ENCODE measurements around the gene TEKTIP1. TPM values are rescaled to one million over a fixed set of nuclear protein-coding genes. Genes with fewer than 3 reads are reported as not detected.

Gene TEKTIP1
- total RNA-seq, 4 donors from 2014 or later = 2.5 to 5.2 TPM; not detected in 2

GRCh38 chr19:3537101-3537437 lies 1.9 kb upstream of the TEKTIP1 start:
- Histone ChIP-seq H3K36me3 (peaks cover 0 to 30% (median 8%) of the 10 kb centered on the region in 4 donors), H3K27me3 (no peaks in the 10 kb centered on the region), H3K27ac (peak overlapping the region in 2 of 4 donors; percentile 13 to 48), H3K4me3 (no peak overlapping the region), H3K4me1 (no peaks in the 10 kb centered on the region), H3K9me3 (no peaks in the 10 kb centered on the region)
- TF ChIP-seq CTCF (IDR thresholded peaks at IDR 0.05) (no peak), EP300 (IDR thresholded peaks at IDR 0.05; ENCODE audit: low read depth) (no peak), POLR2A (IDR thresholded peaks at IDR 0.05) (no peak), POLR2AphosphoS5 (IDR thresholded peaks at IDR 0.05) (no peak)
- WGBS, 2 donors (ENCODE audit: low coverage in 1 of 2) = 81% methylated on average over 11 of the region's 13 CpGs; no CpG with 5 or more reads in 1 of the 2 donors
- in situ Hi-C loops (cut with MboI; ENCODE audit: low pct_ligation_motif_present in 1 of 4, low pct_unique_long_range_greater_than_20kb in 1 of 4, low sequenced_read_pairs in 3 of 4) (no loop called here), intact Hi-C loops (cut with DNase I; ENCODE audit: low total_unique reads) (no loop called here)
- DNase-seq = no peak

GRCh38 chr19:3537438-3538240 lies 1.3 kb upstream of the TEKTIP1 start:
- Histone ChIP-seq H3K36me3 (peaks cover 0 to 26% (median 5%) of the 10 kb centered on the region in 4 donors), H3K4me1 (no peaks in the 10 kb centered on the region), H3K4me3 (no peak overlapping the region), H3K27me3 (no peaks in the 10 kb centered on the region), H3K9me3 (no peaks in the 10 kb centered on the region), H3K27ac (peak overlapping the region in 1 of 4 donors; percentile 48)
- DNase-seq = no peak
- in situ Hi-C loops (cut with MboI; ENCODE audit: low pct_ligation_motif_present in 1 of 4, low pct_unique_long_range_greater_than_20kb in 1 of 4, low sequenced_read_pairs in 3 of 4) (no loop called here), intact Hi-C loops (cut with DNase I; ENCODE audit: low total_unique reads) (no loop called here)
- 88 to 91% methylated on average over 6 to 22 of the region's 22 CpGs for WGBS, 2 donors (ENCODE audit: low coverage in 1 of 2)
- TF ChIP-seq POLR2A (IDR thresholded peaks at IDR 0.05) (no peak), CTCF (IDR thresholded peaks at IDR 0.05) (no peak), POLR2AphosphoS5 (IDR thresholded peaks at IDR 0.05) (no peak), EP300 (IDR thresholded peaks at IDR 0.05; ENCODE audit: low read depth) (no peak)

- in situ Hi-C loops (cut with MboI; ENCODE audit: low pct_ligation_motif_present in 1 of 4, low pct_unique_long_range_greater_than_20kb in 1 of 4, low sequenced_read_pairs in 3 of 4) (no loop called here), intact Hi-C loops (cut with DNase I; ENCODE audit: low total_unique reads) (no loop called here)
- TF ChIP-seq POLR2A (IDR thresholded peaks at IDR 0.05) (no peak), EP300 (IDR thresholded peaks at IDR 0.05; ENCODE audit: low read depth) (no peak), POLR2AphosphoS5 (IDR thresholded peaks at IDR 0.05) (no peak)
- Histone ChIP-seq H3K4me3 (no peak overlapping the region), H3K27ac (no peak overlapping the region), H3K36me3 (peaks cover 0 to 18% (median 1%) of the 10 kb centered on the region in 4 donors), H3K9me3 (no peaks in the 10 kb centered on the region), H3K27me3 (no peaks in the 10 kb centered on the region), H3K4me1 (no peaks in the 10 kb centered on the region)
- no peak for DNase-seq
- 67 to 82% methylated on average over 3 to 24 of the region's 25 CpGs for WGBS, 2 donors (ENCODE audit: low coverage in 1 of 2)
These were observed 580 bp upstream of the TEKTIP1 start for GRCh38 chr19:3538258-3538929.

- peaks cover 0 to 12% (median 0%) of the 10 kb centered on the region in 4 donors for H3K36me3 ChIP-seq
- H3K4me1 ChIP-seq = no peaks in the 10 kb centered on the region
- in situ Hi-C loops (cut with MboI; ENCODE audit: low pct_ligation_motif_present in 1 of 4, low pct_unique_long_range_greater_than_20kb in 1 of 4, low sequenced_read_pairs in 3 of 4) (no loop called here), intact Hi-C loops (cut with DNase I; ENCODE audit: low total_unique reads) (loop anchor here (5.0 to 10.0 kb wide), 2 partner anchors 78 to 165 kb away; partner anchors contain the start of genes PIP5K1C and TJP3)
- H3K9me3 ChIP-seq = no peaks in the 10 kb centered on the region
- H3K27ac ChIP-seq = no peak overlapping the region
- no peak for TF ChIP-seq POLR2A (IDR thresholded peaks at IDR 0.05)
- TF ChIP-seq CTCF (IDR thresholded peaks at IDR 0.05) = no peak
- TF ChIP-seq EP300 (IDR thresholded peaks at IDR 0.05; ENCODE audit: low read depth) = no peak
- no peak for TF ChIP-seq POLR2AphosphoS5 (IDR thresholded peaks at IDR 0.05)
- DNase-seq = no peak
- WGBS, 2 donors (ENCODE audit: low coverage in 1 of 2) = 95% methylated on average over 1 of the region's 1 CpG; no CpG with 5 or more reads in 1 of the 2 donors
- no peaks in the 10 kb centered on the region for H3K27me3 ChIP-seq
- no peak overlapping the region for H3K4me3 ChIP-seq
These were observed 763 bp downstream of the TEKTIP1 start for GRCh38 chr19:3539756-3540118.
